HG03565 (cell line): ENCODE measurements around the gene EFR3B.
"Not testable (repeated sequence)": the region's sequence is repeated elsewhere in the genome, so short reads cannot be mapped to it uniquely, and the experiment has no call there.

Experiments used
- ATAC-seq: cut with Tn5 transposase; IDR thresholded peaks from one replicate; pipeline ENCODE4 v1.9.1; 2021; ENCODE audit warnings: mild to moderate bottlenecking, moderate library complexity; ENCODE audit not compliant: unreplicated experiment

EFR3B gene

DNA sequence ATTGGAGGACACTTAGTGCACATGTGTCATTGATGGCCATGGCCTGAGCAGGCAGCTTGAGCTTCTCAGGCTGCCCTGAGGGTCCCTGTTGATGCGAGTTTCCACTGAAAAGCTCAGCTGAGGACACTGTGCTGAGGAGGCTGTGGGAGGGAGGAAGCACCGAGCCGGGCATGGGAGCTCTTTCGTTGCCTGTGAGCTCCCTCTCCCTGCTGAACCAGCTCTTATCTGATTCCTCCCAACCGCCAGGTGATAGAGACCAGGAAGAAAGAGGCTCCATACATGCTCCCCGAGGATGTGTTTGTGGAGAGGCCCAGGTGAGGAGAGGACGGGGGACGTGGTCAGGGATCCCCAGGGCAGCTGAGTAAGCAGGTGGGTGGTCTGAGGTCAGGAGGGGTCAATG, 99.2 kb downstream of the EFR3B start:
- ATAC-seq: no peak

DNA sequence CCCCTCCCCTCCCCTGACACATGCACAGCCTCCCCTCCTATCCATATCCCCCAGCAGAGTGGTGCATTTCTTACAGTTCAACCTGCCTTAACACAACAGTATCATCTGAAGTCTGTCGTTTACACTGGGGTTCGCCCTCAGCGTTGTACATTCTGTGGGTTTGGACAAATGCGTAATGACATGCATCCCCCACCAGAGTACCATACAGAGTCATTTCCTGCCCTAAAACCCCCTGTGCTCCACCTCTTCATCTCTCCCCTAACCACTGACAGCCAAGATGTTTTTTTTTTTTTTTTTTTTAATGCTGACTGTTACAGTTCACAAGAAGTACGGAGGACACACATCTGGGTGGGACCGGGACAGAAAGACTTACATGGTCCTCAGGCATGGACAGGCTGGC, 103.9 kb downstream of the EFR3B start:
- ATAC-seq: no peak

GRCh38 chr2:25146896-25147295, 105.0 kb downstream of the EFR3B start:
- ATAC-seq: no peak

DNA sequence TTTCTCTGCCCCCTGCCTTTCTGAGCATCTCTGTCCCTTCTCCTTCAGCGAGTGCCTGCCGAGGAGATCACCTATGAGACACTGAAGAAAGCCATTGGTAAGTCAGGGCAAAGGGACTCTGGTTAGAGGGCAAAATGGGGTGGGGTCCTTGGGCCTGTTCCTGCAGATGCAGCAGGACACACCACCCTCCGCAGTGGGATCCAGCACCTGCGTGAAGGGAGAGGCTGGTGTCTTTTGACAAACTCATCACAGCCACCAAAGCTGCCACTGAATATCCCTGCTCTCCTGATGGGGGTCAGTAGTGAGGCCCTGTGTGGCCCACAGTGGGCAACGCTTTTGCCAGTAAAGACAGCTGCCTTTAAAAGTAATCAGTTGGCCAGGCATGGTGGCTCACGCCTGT, 107.8 kb downstream of the EFR3B start:
- no peak for ATAC-seq

GRCh38 chr2:25150993-25151392, 109.1 kb downstream of the EFR3B start:
- ATAC-seq: not testable (repeated sequence)

GRCh38 chr2:25151718-25152117, 109.8 kb downstream of the EFR3B start:
- no peak for ATAC-seq

- ATAC-seq: no peak
Measured at GRCh38 chr2:25155401-25155800, 113.5 kb downstream of the EFR3B start.

DNA sequence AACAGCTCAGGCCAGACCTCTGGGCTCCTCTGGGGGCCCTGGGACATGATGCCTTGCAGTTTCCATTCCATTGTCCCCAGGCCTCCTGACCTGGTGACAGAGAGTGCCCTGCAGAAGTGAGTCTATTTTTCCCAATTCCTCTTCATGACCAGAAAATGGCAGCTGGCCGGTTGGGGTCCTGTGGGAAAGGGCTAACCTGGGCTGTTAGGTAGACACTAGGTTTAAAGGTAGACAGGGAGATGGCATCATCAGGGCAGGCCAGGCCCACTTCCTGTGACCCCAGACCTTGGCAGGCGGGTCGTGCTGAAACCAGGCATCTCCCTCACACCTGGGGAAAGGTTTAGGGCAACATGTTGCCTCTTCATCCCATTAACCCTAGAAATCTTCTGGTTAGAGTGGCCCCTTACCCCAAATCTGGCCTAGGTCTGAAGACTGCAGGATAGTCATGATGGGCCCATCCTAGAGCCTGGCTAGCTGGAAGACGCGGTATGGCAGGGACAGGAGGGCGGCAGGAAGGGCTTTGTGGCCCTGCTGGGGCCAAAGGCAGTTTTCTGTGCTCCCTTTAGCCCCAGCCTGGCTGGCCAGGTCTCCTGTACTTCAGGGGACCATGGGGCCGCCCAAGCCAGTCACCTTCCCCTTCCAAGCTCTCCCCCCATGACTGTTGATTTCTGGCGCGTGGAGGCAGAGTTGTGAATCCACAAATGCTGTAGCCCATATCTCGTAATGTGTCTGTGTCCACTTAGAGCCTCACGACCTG, 116.4 kb downstream of the EFR3B start:
- no peak for ATAC-seq

GRCh38 chr2:25159949-25160348, 118.1 kb downstream of the EFR3B start:
- no peak for ATAC-seq

DNA sequence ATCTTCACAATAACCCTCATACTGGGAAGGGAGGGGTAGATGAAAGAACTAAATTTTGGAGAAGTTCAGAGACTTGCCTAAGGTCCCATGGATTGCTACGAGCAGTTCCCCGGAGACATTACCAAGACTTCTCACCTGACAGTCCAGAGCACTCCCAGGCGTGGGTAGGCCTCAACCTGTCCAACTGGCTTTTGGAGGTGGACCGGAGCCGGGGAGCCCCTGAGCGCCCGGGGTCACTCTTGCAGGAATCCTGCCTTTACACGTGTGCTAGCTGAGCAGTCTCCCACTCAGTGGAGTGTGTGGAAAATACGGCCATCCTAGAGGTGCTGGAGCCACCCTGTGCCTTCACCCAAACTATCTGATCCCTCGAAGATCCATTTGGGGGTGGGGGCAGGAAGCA, 118.5 kb downstream of the EFR3B start:
- ATAC-seq: no peak

DNA sequence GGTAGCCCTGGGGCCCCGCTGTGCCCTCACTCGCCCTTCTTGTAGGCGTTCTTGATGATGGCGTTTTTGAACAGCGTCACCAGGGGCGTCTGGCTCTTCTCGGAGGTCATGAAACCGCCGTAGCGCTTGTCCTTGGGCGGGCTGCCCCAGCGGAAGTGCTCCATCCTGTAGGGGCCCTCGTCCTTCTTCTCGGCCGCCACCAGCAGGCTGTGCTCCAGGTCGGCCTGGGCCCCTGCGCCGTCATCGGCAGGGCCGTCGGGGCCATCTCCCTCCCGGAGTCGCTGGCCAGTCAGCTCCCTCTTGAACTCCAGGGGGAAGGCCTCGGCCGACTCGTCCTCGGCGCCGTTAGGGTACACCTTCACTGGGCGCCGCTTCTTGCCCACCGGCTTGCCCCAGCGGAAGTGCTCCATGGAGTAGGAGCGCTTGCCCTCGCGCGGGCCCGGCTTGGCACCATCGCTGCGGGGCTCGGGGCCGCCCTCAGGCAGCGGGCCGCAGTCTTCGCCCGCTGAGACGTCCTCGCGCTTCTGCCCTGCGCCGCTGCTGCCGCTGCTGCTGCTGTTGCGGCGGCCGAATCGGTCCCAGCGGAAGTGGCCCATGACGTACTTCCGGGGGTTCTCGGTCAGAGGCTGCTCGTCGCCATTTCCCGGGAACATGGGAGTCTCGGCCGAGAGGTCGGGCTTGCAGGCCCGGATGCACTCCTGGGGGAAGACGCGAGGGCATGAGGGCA, 119.3 kb downstream of the EFR3B start:
- peak; percentile 37 for ATAC-seq

DNA sequence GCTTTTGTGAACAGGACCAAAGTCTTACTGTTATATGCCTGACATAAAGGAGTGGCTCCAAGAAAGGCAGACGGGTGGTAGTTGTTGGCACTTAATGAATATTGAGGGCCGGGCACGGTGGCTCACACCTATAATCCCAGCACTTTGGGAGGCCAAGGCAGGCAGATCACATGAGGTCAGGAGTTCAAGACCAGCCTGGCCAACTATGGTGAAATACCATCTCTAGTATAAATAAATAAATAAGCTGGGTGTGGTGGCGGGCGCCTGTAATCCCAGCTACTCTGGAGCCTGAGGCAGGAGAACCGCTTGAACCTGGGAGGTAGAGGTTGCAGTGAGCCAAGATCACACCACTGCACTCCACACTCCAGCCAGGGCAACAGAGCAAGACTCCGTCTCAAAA, 120.2 kb downstream of the EFR3B start:
- not testable (repeated sequence) for ATAC-seq

- no peak for ATAC-seq
Measured at GRCh38 chr2:25164561-25164960, 122.7 kb downstream of the EFR3B start.

DNA sequence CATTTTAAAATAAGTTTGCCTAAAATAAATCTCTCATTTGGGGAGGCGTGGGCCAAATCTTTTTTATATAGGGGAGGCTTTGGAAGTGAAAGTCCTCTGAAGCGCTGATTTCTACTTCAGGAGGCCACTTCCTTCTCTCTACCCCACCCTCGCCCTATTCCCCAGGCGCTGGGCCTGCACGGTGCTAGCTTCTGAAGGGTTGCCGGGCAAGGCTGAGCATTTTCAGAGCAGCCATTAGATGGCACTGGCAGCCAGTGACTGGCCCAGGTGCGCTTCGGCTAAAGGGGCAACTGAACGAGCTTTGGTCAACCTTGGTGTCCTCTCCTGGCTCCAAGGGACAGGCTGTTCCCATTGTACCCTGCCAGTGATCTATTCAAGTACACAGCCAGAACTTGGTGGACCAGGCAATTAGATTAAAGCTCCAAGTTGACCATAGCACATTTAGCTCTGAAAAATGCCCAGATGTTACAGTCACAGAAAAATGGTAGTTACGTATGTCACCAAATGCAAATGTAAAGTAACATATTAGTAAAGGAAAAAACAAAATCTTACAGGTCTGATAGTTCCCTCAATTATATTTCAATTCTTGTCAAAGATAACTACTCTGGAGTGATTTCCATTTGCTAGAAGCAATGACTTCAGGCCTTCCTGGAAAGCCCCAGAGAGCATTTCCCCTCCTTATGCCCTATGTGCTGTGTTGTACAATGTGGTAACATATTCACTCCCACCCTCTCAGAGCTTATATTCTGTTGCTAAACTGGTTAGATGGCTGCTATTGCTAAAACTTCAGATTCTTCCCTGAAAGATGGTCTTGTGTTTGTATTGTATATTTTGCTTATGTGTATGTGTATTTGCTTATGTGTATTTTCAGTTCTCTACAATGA, 124.4 kb downstream of the EFR3B start:
- ATAC-seq: peak; percentile 54

DNA sequence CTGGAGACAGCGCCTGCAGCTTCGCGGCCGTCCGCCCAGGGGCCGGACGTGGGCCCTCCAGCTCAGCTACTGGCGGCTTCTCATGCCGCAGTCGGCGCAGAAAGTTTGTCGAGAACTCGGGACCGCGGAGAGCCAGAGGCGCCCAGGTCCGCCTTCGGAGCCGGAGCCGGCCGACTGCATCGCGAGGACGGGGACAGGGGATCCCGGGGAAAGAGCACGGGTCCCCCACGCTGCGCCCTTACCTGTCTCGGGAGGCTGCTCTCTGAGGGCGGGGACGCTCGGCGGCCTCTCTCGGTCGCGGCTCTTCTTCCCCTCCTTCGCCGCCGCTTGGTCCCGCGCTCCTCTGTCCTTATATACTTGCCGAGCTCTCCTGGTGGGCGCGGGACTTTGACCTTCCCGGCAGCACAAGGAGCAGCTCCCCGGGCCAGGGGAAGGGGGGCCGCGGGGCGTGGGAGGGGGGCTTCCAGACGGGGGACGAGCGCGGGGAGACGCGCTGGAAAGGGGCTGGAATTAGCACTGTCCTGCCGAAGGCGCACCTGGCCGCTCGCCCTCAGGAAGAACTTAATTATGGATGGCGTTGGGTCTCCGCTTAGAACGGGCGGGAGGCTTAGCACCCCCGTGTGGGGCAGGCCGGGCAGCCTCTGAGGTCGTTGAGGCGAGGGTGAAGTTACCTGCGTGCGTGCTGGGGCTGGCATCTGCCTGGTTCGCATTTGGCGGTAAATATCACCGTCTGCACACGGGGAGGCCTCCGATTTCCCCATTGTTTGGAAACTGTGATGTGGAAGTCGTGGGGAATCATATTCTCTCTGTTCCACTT, 126.6 kb downstream of the EFR3B start, which contains the start of gene POMC:
Gene POMC (minus strand): TSS at position 325 of the 817 bp plus-strand sequence. CDS start 3,808 bp downstream, outside the sequence.
- no peak for ATAC-seq

DNA sequence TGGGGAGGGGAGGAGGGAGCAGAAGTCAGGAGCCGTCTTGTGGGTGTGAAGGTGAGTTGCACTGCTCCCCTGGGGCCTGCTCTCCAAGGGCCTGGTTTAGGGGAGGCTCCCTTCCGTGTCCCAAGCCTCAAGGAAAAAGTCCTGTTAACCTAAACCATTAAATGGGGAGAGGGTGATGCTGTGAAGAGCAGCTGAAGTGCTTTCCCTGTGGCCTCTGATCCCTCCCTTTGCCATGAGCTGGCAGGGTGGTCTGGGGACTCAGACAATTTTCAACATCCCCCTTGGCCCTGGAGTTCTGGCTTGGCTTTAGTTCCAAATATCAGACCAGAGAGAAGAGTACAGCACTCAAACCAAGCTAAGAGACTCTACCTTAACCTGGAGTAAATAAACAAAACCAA, 127.2 kb downstream of the EFR3B start:
- ATAC-seq: no peak

DNA sequence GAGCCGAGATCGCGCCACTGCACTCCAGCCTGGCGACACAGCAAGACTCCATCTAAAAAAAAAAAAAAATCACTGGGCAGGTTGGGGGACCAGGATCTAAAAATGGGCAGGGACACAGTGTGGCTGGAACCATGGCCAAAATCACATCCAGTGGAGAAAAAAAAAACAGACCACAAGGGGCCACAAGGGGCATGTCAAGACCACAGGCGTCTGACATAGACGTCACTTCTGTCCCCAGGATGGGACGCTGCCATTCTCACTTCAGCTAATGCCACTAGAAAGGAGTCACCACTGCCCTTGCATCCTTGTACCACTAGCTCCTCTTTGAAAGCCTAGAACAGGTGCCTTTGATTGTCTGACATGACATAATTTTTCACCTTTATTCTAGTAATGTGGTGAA, 129.0 kb downstream of the EFR3B start:
- ATAC-seq: no peak

GRCh38 chr2:25173719-25174118, 131.8 kb downstream of the EFR3B start:
- ATAC-seq: no peak

GRCh38 chr2:25174192-25174861, 132.5 kb downstream of the EFR3B start:
- no peak for ATAC-seq

GRCh38 chr2:25176138-25176537, 134.3 kb downstream of the EFR3B start:
- no peak for ATAC-seq
